Germinal center (tissue), 1 donor: Measurements from ENCODE around the gene CUTA.

Experiments
- DNase-seq: peaks from one replicate; pipeline ENCODE4 v3.0.0; 2012; ENCODE audit warnings: mixed read lengths, low spot score

The CUTA gene

GRCh38 chr6:33438978-33439594 is 21.2 kb upstream of the CUTA start:
- DNase-seq: no peak

DNA sequence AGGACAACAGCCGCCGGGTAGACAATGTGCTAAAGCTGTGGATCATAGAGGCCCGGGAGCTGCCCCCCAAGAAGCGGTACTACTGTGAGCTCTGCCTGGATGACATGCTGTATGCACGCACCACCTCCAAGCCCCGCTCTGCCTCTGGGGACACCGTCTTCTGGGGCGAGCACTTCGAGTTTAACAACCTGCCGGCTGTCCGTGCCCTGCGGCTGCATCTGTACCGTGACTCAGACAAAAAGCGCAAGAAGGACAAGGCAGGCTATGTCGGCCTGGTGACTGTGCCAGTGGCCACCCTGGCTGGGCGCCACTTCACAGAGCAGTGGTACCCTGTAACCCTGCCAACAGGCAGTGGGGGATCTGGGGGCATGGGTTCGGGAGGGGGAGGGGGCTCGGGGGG is 19.8 kb upstream of the CUTA start:
- no peak for DNase-seq

GRCh38 chr6:33434961-33435360 is 17.1 kb upstream of the CUTA start:
- no peak for DNase-seq

GRCh38 chr6:33433544-33434191 is 15.8 kb upstream of the CUTA start:
- DNase-seq: no peak

DNA sequence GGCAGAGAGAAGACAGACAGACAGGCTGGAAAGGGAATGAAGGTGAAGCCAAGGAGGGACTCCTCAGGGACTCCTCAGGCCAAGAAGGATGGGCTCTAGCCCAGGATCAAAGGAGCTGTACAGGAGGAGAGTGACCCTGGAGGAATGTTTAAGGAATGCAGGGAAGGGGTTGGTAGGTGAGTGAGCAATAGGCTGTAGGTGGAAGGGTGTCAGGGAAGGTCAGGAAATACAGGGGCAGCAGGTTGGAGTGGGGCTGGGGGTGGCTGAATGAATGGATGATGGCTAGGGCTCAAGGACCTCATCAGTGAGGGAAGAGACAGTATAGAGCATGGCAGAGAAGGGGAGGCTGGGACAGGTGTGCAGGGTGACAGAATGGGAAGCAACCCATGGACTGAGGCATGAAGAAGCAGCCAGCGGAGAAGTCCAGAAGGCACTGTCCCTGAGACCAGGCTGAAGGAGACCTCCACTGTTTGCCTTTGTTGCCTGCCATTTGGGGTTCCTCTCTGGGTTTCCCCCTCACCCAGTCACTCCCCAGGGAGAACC is 15.2 kb upstream of the CUTA start:
- no peak for DNase-seq

- DNase-seq: no peak
These were observed 14.6 kb upstream of the CUTA start for GRCh38 chr6:33432546-33432945.

DNA sequence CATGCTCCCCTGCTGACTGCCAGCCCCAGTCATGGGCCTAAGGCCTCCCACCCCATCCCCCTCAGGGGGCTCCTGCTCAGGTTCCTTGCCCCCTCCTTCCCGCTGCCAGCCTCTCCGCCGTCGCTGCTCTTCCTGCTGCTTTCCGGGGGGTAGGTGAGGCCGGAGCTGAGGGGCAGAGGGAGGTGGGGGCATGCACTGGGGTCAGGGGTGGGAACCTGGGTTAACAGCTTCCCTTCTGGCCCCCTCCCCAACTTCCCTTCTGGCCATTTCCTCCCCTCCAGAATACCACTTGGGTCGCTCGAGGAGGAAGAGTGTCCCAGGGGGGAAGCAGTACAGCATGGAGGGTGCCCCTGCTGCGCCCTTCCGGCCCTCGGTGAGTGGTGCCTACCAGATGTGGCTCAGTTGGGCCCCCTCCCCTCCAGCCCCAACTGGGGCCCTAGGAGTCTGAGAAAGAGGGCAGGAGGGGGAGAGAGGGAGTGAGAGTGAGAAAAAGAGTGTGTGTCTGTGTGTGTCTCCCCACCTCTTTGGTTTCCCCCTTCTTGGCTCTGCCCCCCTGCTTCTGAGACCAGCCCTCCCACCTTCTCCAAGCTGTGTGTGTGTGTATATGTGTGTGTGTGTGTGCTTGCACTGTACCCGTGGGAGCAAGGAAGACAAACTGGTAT is 14.1 kb upstream of the CUTA start:
- DNase-seq: peak; percentile 47

GRCh38 chr6:33430991-33431879 is 13.3 kb upstream of the CUTA start:
- DNase-seq: peak; percentile 90

- DNase-seq: no peak
These were observed 12.4 kb upstream of the CUTA start for GRCh38 chr6:33430334-33430733.

DNA sequence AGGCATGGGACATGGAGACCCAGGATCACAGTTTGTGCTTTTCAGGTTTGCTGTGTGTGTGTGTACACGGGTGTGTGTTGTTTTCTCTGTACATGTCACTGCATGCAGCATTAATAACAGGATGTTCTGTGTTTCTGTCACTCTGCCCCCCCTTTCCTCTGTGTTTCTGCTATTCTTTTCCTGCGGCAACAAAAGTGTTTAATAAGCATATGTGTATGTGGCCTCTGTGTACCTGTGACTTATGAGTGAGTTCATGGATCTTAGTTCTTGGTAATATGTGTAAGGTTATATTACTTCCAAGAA is 11.8 kb upstream of the CUTA start:
- no peak for DNase-seq

DNA sequence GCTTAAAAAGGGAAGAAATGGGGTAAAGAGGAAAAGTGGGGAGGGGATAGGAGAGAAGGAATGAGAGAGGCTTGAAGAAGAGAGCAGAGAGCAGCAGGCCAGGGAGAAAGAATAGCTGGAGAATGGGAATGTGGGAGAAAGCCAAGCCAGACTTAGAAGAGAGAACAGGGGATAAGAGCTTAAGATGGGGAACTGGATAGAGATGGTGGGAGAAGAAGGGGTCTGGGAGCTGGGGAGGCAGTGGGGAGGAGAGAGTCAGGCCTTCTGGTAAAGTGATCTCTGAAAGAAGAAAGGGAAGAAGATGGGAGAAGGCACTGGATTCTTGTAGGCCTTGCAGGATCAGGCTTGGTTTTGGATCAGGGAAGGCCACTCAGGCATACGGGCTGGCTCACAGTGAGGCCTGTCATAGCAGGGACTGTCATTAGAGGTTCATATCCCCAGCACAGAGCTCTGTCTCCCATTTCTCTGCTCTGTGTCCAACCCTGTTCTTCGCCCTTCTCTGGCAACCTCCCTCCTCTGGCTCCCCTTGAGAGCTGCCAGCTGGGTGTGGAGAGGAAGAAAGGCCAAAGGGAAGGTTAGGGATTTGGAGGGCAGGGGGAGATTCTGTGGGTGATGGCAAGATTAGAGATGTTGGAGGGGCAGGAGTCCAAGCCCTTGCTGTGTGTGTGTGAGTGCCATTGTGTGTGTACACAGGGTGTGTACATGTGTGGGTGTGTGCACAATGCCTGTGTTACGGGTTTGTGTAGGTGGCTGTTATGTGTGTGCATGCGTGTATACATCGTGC is 11.3 kb upstream of the CUTA start:
- no peak for DNase-seq

- peak; percentile 54 for DNase-seq
These were observed 10.5 kb upstream of the CUTA start for GRCh38 chr6:33428224-33428965.

DNA sequence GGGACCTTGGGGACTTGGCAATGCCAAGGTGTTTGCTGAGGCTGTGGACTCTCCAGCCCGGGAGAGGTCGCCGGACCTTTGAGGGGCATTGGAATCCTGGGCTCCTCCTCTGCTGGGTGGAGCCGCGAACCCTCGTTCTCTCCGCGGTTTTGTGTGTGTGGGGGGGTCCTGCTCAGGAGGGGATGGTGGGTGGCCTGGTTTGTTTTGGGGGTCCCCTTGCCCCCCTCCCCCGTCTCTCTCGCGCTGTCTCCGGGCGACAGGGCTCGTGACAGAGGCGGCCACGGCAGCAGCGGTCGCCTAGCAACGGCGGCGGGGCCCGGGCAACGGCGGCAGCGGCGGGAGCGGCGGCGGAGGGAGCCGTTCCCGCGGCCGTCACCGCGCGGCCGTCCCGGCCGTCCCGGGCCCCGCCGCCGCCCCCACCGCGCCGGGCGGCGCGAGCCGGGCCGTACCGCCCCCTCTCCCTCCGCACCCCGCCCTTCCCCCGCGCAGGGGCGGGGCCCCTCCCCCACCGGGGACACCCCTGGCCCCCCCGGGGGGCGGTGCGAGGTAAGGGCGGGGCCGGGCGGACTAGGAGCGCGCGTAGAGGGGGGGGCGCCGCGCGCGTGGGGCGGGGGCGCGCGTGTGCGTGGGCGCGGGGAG is 9.8 kb upstream of the CUTA start:
- peak; percentile 67 for DNase-seq

- peak; percentile 20 for DNase-seq
These were observed 8.9 kb upstream of the CUTA start for GRCh38 chr6:33426590-33427511.

DNA sequence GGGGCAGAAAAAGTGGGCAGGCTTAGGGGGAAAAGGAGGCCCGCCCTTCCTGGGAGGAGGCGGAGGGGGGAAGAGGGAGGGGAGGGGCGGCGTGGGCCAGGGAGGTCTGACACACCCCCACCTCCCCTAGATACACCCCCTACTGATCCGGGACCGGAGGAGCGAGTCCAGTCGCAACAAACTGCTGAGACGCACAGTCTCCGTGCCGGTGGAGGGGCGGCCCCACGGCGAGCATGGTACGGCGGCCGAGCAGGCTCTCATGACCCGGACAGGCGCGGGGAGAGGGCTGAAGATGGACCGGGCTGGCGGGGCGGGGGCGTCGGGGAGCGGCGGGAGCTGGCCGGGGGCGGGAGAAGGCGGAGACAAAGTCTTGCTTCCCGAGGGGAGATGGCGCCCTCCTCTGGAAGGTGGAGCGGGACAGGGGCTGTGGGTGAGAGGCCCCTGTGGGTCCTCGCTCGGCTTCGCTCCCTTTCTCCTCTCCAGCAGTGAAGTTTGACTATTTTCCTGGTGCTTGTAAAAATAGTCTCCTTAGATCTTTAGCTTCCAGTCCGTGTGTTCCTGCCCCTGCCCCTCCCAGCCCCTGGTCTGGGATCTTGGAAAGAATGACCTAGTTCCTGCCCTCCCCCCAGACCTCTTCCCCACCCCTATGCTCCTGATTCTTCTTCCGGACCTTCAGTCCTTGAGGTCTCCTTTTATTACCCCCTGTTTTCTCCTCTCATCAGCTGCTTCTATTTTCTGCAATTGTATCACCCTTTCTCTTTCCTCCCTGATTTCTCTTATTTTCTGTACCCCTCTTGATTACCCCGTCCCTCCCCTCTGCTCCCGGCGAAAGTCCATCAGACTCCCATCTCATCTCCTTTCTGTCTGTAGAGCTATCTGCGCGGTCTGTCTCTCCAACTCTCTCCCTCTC is 8.0 kb upstream of the CUTA start:
- DNase-seq: peak; percentile 76

- DNase-seq: no peak
These were observed 7.2 kb upstream of the CUTA start for GRCh38 chr6:33424855-33425667.

- DNase-seq: no peak
These were observed 5.9 kb upstream of the CUTA start for GRCh38 chr6:33423777-33424176.

- no peak for DNase-seq
These were observed 3.4 kb upstream of the CUTA start for GRCh38 chr6:33421344-33421643.
